SK-N-SH treated with all-trans-retinoic acid at 6 μM for 48 hours (cell line): ENCODE data around the gene ITPKB.

Experiments
- CREB5 ChIP-seq: fragments of 250-450 bp; sonication (Bioruptor Pico); IDR thresholded peaks from 2 replicates; pipeline ENCODE4 v1.5.1; 2020; ENCODE audit warnings: low read depth, mild to moderate bottlenecking, moderate library complexity
- CSDC2 ChIP-seq: fragments of 250-450 bp; sonication (Bioruptor Pico); IDR thresholded peaks from 2 replicates; pipeline ENCODE4 v1.5.0; 2020; ENCODE audit warnings: mild to moderate bottlenecking, moderate library complexity
- ESRRG ChIP-seq: fragments of 250-450 bp; sonication (Bioruptor Pico); IDR thresholded peaks from 2 replicates; pipeline ENCODE4 v1.6.1; 2021; ENCODE audit warnings: mild to moderate bottlenecking
- OSR1 ChIP-seq: fragments of 250-450 bp; sonication (Bioruptor Pico); IDR thresholded peaks from 2 replicates; pipeline ENCODE4 v1.8.0; 2022; ENCODE audit warnings: moderate library complexity, mild to moderate bottlenecking, inconsistent platforms
- RARB ChIP-seq: fragments of 250-450 bp; sonication (Bioruptor Pico); IDR thresholded peaks from 2 replicates; pipeline ENCODE4 v1.8.0; 2021; ENCODE audit warnings: mild to moderate bottlenecking, moderate library complexity
- SNAI2 ChIP-seq: fragments of 250-450 bp; sonication (Bioruptor Pico); IDR thresholded peaks from 2 replicates; pipeline ENCODE4 v1.5.0; 2020; ENCODE audit warnings: mild to moderate bottlenecking, moderate library complexity
- TOX ChIP-seq: fragments of 250-450 bp; sonication (Bioruptor Pico); IDR thresholded peaks from 2 replicates; pipeline ENCODE4 v1.8.0; 2021; ENCODE audit warnings: mild to moderate bottlenecking, moderate library complexity, borderline replicate concordance
- ZNF8 ChIP-seq: fragments of 450-650 bp; formaldehyde crosslinking; IDR thresholded peaks from 2 replicates; pipeline ENCODE4 v1.5.0; 2020; ENCODE audit warnings: mild to moderate bottlenecking, moderate library complexity

- TF ChIP-seq OSR1 (CRISPR knock-in tag) = no peak
- TF ChIP-seq CREB5 (CRISPR knock-in tag) = no peak
- no peak for TF ChIP-seq TOX (CRISPR knock-in tag)
- no peak for TF ChIP-seq ESRRG
- TF ChIP-seq CSDC2 = no peak
- no peak for TF ChIP-seq SNAI2 (CRISPR knock-in tag)
- TF ChIP-seq RARB (CRISPR knock-in tag) = no peak
- TF ChIP-seq ZNF8 (CRISPR knock-in tag) = no peak
Measured at GRCh38 chr1:226776975-226777374, 37.9 kb upstream of the ITPKB start.
